Measurements from ENCODE around the gene PRKN. TPM values are rescaled to one million over a fixed set of nuclear protein-coding genes. Genes with fewer than 3 reads are reported as not detected.

The PRKN gene
- total RNA-seq, 2 donors from 2014 or later = 6.7 to 8.2 TPM

DNA sequence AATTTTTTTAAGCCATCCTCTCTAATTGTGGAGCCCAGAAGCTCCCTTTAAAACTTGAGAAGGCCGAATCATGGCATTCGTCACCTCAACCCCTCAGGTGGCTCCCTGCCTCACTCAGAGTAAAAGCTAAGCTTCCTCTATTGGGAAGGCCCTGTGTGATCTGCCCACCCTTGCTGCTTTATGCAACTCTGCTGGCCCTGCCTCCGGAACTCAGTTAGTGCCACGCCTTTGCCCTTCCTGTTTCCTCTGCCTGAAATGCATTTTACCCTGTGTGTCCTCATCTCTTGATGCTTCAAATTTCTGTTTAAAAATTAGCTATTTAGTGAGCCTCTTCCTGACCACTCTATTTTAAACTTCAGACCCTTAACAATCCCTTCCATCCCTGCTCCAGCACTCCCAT is 5.9 kb upstream of the PRKN start:
- no peaks in the 10 kb centered on the region for H3K36me3 ChIP-seq (replicated peaks in 1 of 2; ENCODE audit: insufficient read depth in 1 of 2, low read depth in 2 of 2)
- H3K9me3 ChIP-seq = no peaks in the 10 kb centered on the region
- no peak overlapping the region for H3K27ac ChIP-seq
- intact Hi-C loops (cut with DNase I) = no loop called here
- no peak for TF ChIP-seq CTCF (IDR thresholded peaks at IDR 0.05)
- no peak overlapping the region for H3K4me3 ChIP-seq
- peaks cover 2% of the 10 kb centered on the region for H3K4me1 ChIP-seq
- peak; percentile 15 for ATAC-seq
- no peak for DNase-seq
- 72 to 86% methylated on average over 4 of the region's 4 CpGs for WGBS, 2 donors
- H3K27me3 ChIP-seq = no peaks in the 10 kb centered on the region

- intact Hi-C loops (cut with DNase I) = no loop called here
- Histone ChIP-seq H3K4me1 (peaks cover 22% of the 10 kb centered on the region), H3K4me3 (no peak overlapping the region), H3K27me3 (no peaks in the 10 kb centered on the region), H3K9me3 (no peaks in the 10 kb centered on the region), H3K27ac (no peak overlapping the region), H3K36me3 (replicated peaks in 1 of 2; ENCODE audit: insufficient read depth in 1 of 2, low read depth in 2 of 2) (no peaks in the 10 kb centered on the region)
- DNase-seq (no peak), ATAC-seq (no peak)
- TF ChIP-seq CTCF (IDR thresholded peaks at IDR 0.05) = no peak
- TF ChIP-seq POLR2A (IDR thresholded peaks at IDR 0.05) = no peak
- WGBS, 2 donors = 90 to 100% methylated on average over 1 of the region's 1 CpG
Observed at GRCh38 chr6:162730502-162730901, 2.9 kb upstream of the PRKN start.

DNA sequence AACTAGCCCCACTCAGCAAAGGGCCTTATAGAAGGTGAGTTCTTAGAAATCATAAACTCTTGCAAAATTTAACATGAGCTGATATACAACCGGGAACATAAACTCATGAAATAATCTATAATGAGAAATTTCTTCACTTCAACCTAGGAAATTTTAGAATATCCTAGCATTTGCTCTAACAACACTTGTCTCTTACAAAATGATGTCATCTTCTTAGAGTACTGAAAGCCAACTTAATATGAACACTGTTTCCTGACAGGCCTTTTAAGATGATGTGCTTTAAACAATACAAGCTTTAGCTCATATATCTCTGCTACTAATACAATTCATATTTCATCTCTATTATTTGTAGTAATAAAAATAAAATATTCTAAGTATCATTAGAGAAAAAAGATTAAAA is 1.1 kb upstream of the PRKN start:
- Histone ChIP-seq H3K27ac (peak overlapping the region in 2 of 4 donors; percentile 95 to 96), H3K27me3 (no peaks in the 10 kb centered on the region), H3K9me3 (no peaks in the 10 kb centered on the region), H3K36me3 (replicated peaks in 1 of 2; ENCODE audit: insufficient read depth in 1 of 2, low read depth in 2 of 2) (no peaks in the 10 kb centered on the region), H3K4me1 (peaks cover 35% of the 10 kb centered on the region), H3K4me3 (no peak overlapping the region)
- ATAC-seq (no peak), DNase-seq (no peak)
- 74 to 86% methylated on average over 1 of the region's 1 CpG for whole genome bisulfite sequencing, 2 donors
- TF ChIP-seq CTCF (IDR thresholded peaks at IDR 0.05) (no peak), POLR2A (IDR thresholded peaks at IDR 0.05) (no peak)
- intact Hi-C loops (cut with DNase I) = no loop called here

DNA sequence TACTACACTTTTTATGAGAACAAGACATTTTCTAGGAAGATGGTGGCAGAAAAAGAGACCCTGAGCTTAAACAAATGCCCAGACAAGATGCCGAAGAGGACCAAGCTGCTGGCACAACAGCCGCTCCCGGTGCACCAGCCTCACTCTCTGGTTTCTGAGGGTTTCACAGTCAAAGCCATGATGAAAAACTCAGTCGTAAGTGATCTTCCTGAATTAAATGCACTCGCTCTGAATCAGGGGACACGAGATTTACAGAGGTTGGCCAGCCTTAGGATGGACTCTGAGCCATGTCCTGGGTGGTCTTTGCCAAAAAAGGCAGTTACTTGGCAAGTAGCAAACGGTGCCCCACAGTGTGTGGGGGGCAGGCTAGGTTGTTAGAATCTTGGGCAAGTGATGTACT is 631 bp upstream of the PRKN start:
- Histone ChIP-seq H3K27ac (peak overlapping the region in 3 of 4 donors; percentile 52 to 96 (median 95)), H3K36me3 (replicated peaks in 1 of 2; ENCODE audit: insufficient read depth in 1 of 2, low read depth in 2 of 2) (no peaks in the 10 kb centered on the region), H3K9me3 (no peaks in the 10 kb centered on the region), H3K27me3 (no peaks in the 10 kb centered on the region), H3K4me1 (peaks cover 35% of the 10 kb centered on the region), H3K4me3 (no peak overlapping the region)
- intact Hi-C loops (cut with DNase I) = no loop called here
- TF ChIP-seq POLR2A (IDR thresholded peaks at IDR 0.05) (no peak), CTCF (IDR thresholded peaks at IDR 0.05) (no peak)
- WGBS, 2 donors = 30 to 31% methylated on average over 7 of the region's 7 CpGs
- peak in 2 of 4 donors; percentile 3 to 29 for DNase-seq
- no peak for ATAC-seq

DNA sequence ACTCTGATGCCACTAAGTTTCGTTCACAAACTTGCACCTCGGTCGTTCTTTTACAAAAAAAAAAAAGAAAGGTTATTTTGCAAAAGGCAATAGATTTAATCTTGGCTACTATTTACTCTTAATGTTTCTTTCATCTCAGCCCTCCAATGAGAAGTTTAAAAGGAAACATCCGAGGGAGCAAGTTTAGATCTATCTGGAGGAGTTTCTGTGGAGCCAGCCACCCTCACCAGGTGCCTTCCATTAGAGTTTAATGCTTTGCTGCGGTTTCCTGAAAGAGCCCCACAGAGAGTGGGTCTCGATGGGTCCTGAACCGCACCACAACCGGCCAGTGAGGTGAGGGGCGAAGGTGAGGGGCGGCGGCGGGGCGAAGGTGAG is 632 bp downstream of the PRKN start:
- intact Hi-C loops (cut with DNase I) = no loop called here
- peak in 1 of 4 donors; percentile 27 for DNase-seq
- Histone ChIP-seq H3K36me3 (replicated peaks in 1 of 2; ENCODE audit: insufficient read depth in 1 of 2, low read depth in 2 of 2) (no peaks in the 10 kb centered on the region), H3K27me3 (no peaks in the 10 kb centered on the region), H3K27ac (peak overlapping the region; percentile 93 to 98 (median 96)), H3K4me1 (peaks cover 35% of the 10 kb centered on the region), H3K4me3 (peak overlapping the region; percentile 36 to 48), H3K9me3 (no peaks in the 10 kb centered on the region)
- ATAC-seq = peak; percentile 8
- TF ChIP-seq CTCF (IDR thresholded peaks at IDR 0.05) (no peak), POLR2A (IDR thresholded peaks at IDR 0.05) (no peak)
- 2 to 6% methylated on average over 9 to 12 of the region's 13 CpGs for WGBS, 2 donors
